Stomach (tissue), 4 donors: ENCODE results near the gene STK38.

ENCODE experiments used
- CTCF ChIP-seq, 7 experiments: fragments of 450-650 bp in 4 of 7; fragments of 200-600 bp in 3 of 7; sonication (generic) in 3 of 7; IDR thresholded peaks; one replicate each; pipeline ENCODE4 v1.5.1; 2016 to 2019; ENCODE audit warnings: antibody characterized with exemption in 7 of 7, control low read depth in 2 of 7, mild to moderate bottlenecking in 1 of 7
- EP300 ChIP-seq: sonication (generic); formaldehyde crosslinking; IDR thresholded peaks from one replicate; pipeline ENCODE4 v1.6.1; 2017; ENCODE audit warnings: antibody characterized with exemption

- TF ChIP-seq CTCF (IDR thresholded peaks at IDR 0.05), result no peak
- TF ChIP-seq EP300, result no peak
Measured at GRCh38 chr6:36533321-36533720, 14.0 kb downstream of the STK38 start.
